ENCODE measurements around the gene ASTN2.

DNA sequence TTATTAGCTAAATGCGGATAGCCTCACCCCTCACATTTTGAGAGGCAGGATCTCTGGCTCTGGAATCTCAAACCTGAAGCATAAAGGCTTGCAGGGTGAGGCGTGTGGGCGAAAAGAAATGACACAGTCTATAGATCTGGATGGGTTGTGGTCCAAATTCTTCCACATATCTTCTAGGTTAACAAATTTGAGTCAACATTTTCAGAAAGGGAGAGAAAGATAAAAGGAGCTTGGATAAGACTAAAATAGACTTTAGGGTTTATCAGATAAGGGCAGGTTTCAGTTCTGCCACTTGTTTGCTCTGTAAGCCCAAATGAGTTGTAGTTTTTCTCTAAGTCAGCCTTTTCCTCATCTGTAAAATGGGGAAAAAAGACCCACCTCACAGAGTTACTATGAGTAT lies 506.9 kb downstream of the ASTN2 start:
- TF ChIP-seq, protein P1, sequence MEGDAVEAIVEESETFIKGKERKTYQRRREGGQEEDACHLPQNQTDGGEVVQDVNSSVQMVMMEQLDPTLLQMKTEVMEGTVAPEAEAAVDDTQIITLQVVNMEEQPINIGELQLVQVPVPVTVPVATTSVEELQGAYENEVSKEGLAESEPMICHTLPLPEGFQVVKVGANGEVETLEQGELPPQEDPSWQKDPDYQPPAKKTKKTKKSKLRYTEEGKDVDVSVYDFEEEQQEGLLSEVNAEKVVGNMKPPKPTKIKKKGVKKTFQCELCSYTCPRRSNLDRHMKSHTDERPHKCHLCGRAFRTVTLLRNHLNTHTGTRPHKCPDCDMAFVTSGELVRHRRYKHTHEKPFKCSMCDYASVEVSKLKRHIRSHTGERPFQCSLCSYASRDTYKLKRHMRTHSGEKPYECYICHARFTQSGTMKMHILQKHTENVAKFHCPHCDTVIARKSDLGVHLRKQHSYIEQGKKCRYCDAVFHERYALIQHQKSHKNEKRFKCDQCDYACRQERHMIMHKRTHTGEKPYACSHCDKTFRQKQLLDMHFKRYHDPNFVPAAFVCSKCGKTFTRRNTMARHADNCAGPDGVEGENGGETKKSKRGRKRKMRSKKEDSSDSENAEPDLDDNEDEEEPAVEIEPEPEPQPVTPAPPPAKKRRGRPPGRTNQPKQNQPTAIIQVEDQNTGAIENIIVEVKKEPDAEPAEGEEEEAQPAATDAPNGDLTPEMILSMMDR (IDR thresholded peaks at IDR 0.05; ENCODE audit: low read depth, low read length, poor library complexity, severe bottlenecking), result no peak
- no peak for TF ChIP-seq EZH2phosphoT487 (IDR thresholded peaks at IDR 0.05; ENCODE audit: borderline replicate concordance, low read length)

Measured in DOHH2 (cell line).